ENCODE measurements around the gene KLHL3.

The KLHL3 gene

GRCh38 chr5:137703565-137703964 lies 32.3 kb downstream of the KLHL3 start:
- no peak for TF ChIP-seq CTCF (IDR thresholded peaks at IDR 0.05; ENCODE audit: low read depth, low read length)
- H3K4me3 ChIP-seq (replicated peaks in 1 of 2; ENCODE audit: low read depth in 2 of 2, low read length in 2 of 2) = no peak overlapping the region
- DNase-seq (ENCODE audit: low read depth in 2 of 2) = no peak

GRCh38 chr5:137700282-137700680 lies 35.6 kb downstream of the KLHL3 start:
- peak in 1 of 2 donors; percentile 5 for DNase-seq (ENCODE audit: low read depth in 2 of 2)
- H3K4me3 ChIP-seq (replicated peaks in 1 of 2; ENCODE audit: low read depth in 2 of 2, low read length in 2 of 2) = no peak overlapping the region
- no peak for TF ChIP-seq CTCF (IDR thresholded peaks at IDR 0.05; ENCODE audit: low read depth, low read length)

- H3K4me3 ChIP-seq (replicated peaks in 1 of 2; ENCODE audit: low read depth in 2 of 2, low read length in 2 of 2) = no peak overlapping the region
- DNase-seq (ENCODE audit: low read depth in 2 of 2) = peak in 1 of 2 donors; percentile 42
These were observed 36.3 kb downstream of the KLHL3 start for GRCh38 chr5:137699336-137700281.

GRCh38 chr5:137696481-137696880 lies 39.4 kb downstream of the KLHL3 start:
- DNase-seq (ENCODE audit: low read depth in 2 of 2) = peak in 1 of 2 donors; percentile 31
- TF ChIP-seq CTCF (IDR thresholded peaks at IDR 0.05; ENCODE audit: low read depth, low read length) = no peak
- H3K4me3 ChIP-seq (replicated peaks in 1 of 2; ENCODE audit: low read depth in 2 of 2, low read length in 2 of 2) = no peak overlapping the region

More at GRCh38 chr5:137699336-137700281, 36.3 kb downstream of the KLHL3 start:
- TF ChIP-seq CTCF (IDR thresholded peaks at IDR 0.05; ENCODE audit: low read depth, low read length) = no peak

- H3K4me3 ChIP-seq (replicated peaks in 1 of 2; ENCODE audit: low read depth in 2 of 2, low read length in 2 of 2) = no peak overlapping the region
- peak in 1 of 2 donors; percentile 17 for DNase-seq (ENCODE audit: low read depth in 2 of 2)
- TF ChIP-seq CTCF (IDR thresholded peaks at IDR 0.05; ENCODE audit: low read depth, low read length) = no peak
These were observed 40.0 kb downstream of the KLHL3 start for GRCh38 chr5:137695651-137696428.

GRCh38 chr5:137693951-137694721 lies 41.8 kb downstream of the KLHL3 start:
- DNase-seq (ENCODE audit: low read depth in 2 of 2) = no peak
- TF ChIP-seq CTCF (IDR thresholded peaks at IDR 0.05; ENCODE audit: low read depth, low read length) = no peak
- H3K4me3 ChIP-seq (replicated peaks in 1 of 2; ENCODE audit: low read depth in 2 of 2, low read length in 2 of 2) = no peak overlapping the region

Measured in cardiac fibroblast (primary cell).